T-helper 1 cell treated with Interleukin-12 subunit alpha and Interleukin-12 subunit beta and Interleukin-4 antibody, amounts not matched to agents 30 ng/mL and 1 ng/mL, for 36 hours (primary cell): ENCODE results near the gene FOXL3. TPM values are rescaled to one million over a fixed set of nuclear protein-coding genes. Genes with fewer than 3 reads are reported as not detected.
"Not testable (repeated sequence)": the region's sequence is repeated elsewhere in the genome, so short reads cannot be mapped to it uniquely, and the experiment has no call there.

Experiments used
- intact Hi-C: fragments of 100-400 bp; cut with micrococcal nuclease; formaldehyde crosslinking; loops from one replicate; pipeline ENCODE4 v1.15.1; 2024
- total RNA-seq: library from RNA; stranded (reverse); gene quantifications from 2 replicates; pipeline ENCODE4 v1.2.3, GENCODE V29; 2022

FOXL3 gene
- total RNA-seq, 1 donor from 2014 or later = not detected

- intact Hi-C loops = no loop called here
Observed at GRCh38 chr7:335358-336148, 45.6 kb downstream of the FOXL3 start.

GRCh38 chr7:336149-336533, 46.2 kb downstream of the FOXL3 start:
- intact Hi-C loops = not testable (repeated sequence)

GRCh38 chr7:336810-337566, 47.0 kb downstream of the FOXL3 start:
- intact Hi-C loops = no loop called here

- intact Hi-C loops = no loop called here
Observed at GRCh38 chr7:337567-337951, 47.6 kb downstream of the FOXL3 start.

- intact Hi-C loops = no loop called here
Observed at GRCh38 chr7:338295-339061, 48.5 kb downstream of the FOXL3 start.

- intact Hi-C loops = no loop called here
Observed at GRCh38 chr7:339062-339342, 49.0 kb downstream of the FOXL3 start.

DNA sequence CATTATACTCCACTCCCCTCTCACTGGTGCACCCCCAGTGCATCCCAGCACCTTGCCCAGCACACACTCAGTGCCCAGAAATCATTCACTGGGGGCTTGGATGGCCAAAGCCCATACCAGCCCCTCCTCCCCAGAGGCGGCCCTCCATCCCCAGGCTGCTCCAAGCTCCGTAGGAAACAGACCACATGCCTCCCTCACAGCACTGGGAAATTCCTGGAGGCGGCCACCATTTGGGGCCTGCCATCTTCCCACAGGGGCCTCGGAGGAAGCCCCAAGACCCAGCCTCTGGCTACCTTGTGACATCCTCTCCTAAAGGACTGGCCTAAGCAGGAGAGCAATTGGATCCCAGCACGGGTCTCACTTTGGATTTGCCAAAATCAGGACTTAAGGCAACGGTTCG, 49.7 kb downstream of the FOXL3 start:
- intact Hi-C loops = no loop called here

- intact Hi-C loops = no loop called here
Observed at GRCh38 chr7:340200-340937, 50.4 kb downstream of the FOXL3 start.

Other genes starting within 250 kb of the FOXL3 start
- gene FAM20C, start 97.6 kb upstream of the FOXL3 start, total RNA-seq = 0.10 TPM in 1 of 2 replicates, not detected in the other
- 2.7 and 3.3 TPM in 2 replicates for gene PDGFA, start 229.7 kb downstream of the FOXL3 start, total RNA-seq